D721Med (cell line): Measurements from ENCODE around the gene AGAP1.

Experiments
- DNase-seq: peaks from one replicate; pipeline ENCODE4 v3.0.0; 2011; ENCODE audit warnings: low spot score; ENCODE audit not compliant: insufficient read length
- FAIRE-seq: peaks from 2 replicates; lab custom pipeline; 2011; peaks lifted over from hg19 to GRCh38; lab: Jason Lieb, UNC
- TF ChIP-seq, protein P1 (sequence below): IDR thresholded peaks from 2 replicates; pipeline ENCODE4 v1.5.1; 2012; ENCODE audit warnings: mild to moderate bottlenecking, control low read depth; ENCODE audit not compliant: insufficient read depth; ENCODE audit errors: missing control alignments

AGAP1 gene

GRCh38 chr2:236112466-236112865, 618.6 kb downstream of the AGAP1 start:
- DNase-seq (no peak), FAIRE-seq (no peak)
- TF ChIP-seq, protein P1, sequence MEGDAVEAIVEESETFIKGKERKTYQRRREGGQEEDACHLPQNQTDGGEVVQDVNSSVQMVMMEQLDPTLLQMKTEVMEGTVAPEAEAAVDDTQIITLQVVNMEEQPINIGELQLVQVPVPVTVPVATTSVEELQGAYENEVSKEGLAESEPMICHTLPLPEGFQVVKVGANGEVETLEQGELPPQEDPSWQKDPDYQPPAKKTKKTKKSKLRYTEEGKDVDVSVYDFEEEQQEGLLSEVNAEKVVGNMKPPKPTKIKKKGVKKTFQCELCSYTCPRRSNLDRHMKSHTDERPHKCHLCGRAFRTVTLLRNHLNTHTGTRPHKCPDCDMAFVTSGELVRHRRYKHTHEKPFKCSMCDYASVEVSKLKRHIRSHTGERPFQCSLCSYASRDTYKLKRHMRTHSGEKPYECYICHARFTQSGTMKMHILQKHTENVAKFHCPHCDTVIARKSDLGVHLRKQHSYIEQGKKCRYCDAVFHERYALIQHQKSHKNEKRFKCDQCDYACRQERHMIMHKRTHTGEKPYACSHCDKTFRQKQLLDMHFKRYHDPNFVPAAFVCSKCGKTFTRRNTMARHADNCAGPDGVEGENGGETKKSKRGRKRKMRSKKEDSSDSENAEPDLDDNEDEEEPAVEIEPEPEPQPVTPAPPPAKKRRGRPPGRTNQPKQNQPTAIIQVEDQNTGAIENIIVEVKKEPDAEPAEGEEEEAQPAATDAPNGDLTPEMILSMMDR: no peak

GRCh38 chr2:236113425-236113824, 619.6 kb downstream of the AGAP1 start:
- TF ChIP-seq, protein P1: no peak
- no peak for FAIRE-seq
- DNase-seq: no peak

GRCh38 chr2:236113948-236114347, 620.1 kb downstream of the AGAP1 start:
- TF ChIP-seq, protein P1: no peak
- FAIRE-seq (no peak), DNase-seq (no peak)

- no peak for DNase-seq
- TF ChIP-seq, protein P1: no peak
- no peak for FAIRE-seq
These were observed 621.1 kb downstream of the AGAP1 start for GRCh38 chr2:236114959-236115358.

- DNase-seq: no peak
- no peak for FAIRE-seq
- TF ChIP-seq, protein P1: no peak
These were observed 623.6 kb downstream of the AGAP1 start for GRCh38 chr2:236117401-236117800.

DNA sequence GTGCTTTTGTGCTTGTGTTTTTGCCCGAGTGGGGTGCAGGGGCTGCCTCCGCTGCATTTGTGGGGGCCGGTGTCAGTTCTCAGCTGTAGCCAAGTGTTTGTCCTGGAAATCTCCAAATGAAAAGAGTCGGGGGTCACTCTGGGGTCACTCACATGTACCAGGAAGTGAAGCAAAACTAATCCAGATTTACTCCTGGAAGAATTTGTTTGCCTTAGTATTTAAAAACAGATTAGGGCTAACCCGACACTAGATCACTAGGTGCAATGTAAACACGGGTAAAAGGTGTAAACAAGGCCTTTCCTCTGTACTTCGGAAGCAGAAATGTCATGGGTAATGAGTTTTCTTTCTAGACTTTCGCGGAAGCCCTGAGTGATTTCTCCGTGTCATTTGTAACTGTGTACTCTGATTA, 624.0 kb downstream of the AGAP1 start:
- DNase-seq (no peak), FAIRE-seq (no peak)
- TF ChIP-seq, protein P1: no peak

GRCh38 chr2:236119003-236119402, 625.2 kb downstream of the AGAP1 start:
- DNase-seq: no peak
- TF ChIP-seq, protein P1: no peak
- FAIRE-seq: no peak
